SH-SY5Y (cell line): ENCODE results near the gene FNBP1.

Experiments
- GATA2 ChIP-seq: IDR thresholded peaks from 2 replicates; pipeline ENCODE4 v1.6.1; 2011; ENCODE audit warnings: mild to moderate bottlenecking, low read depth, low read length
- GATA3 ChIP-seq: IDR thresholded peaks from 2 replicates; pipeline ENCODE4 v1.6.1; 2011; ENCODE audit warnings: low read depth, mild to moderate bottlenecking, low read length, moderate library complexity

GRCh38 chr9:130021123-130021522, 21.9 kb downstream of the FNBP1 start:
- TF ChIP-seq GATA3 (no peak), GATA2 (no peak)
